Measurements from ENCODE around the gene NKD1.

GRCh38 chr16:50540711-50541007 lies 7.5 kb upstream of the NKD1 start:
- TF ChIP-seq POLR2AphosphoS5 (IDR thresholded peaks at IDR 0.05; ENCODE audit: insufficient read depth in 1 of 2, low read depth in 1 of 2) (no peak), POLR2A (IDR thresholded peaks at IDR 0.05) (no peak)

All from vagina (tissue), 2 donors.